HepG2 (cell line): Measurements from ENCODE around the gene NGRN. TPM values are rescaled to one million over a fixed set of nuclear protein-coding genes. Genes with fewer than 3 reads are reported as not detected.
"Not testable (repeated sequence)": the region's sequence is repeated elsewhere in the genome, so short reads cannot be mapped to it uniquely, and the experiment has no call there.

ENCODE experiments used
- ATAC-seq: fragments of 200-7000 bp; cut with Tn5 transposase; 3 replicates; pipeline ENCODE4 v1.9.1; 2020; ENCODE audit warnings: mild to moderate bottlenecking, moderate library complexity
- BruUV-seq: library from RNA; stranded (reverse); fragments of 400-500 nt; replicated peaks from 2 replicates; lab custom pipeline; 2021; lab: Mats Ljungman, UMichigan
- CTCF ChIA-PET: fragments of 300-600 bp; formaldehyde crosslinking; extraction: SDS; loops from one replicate; lab custom pipeline; 2021; ENCODE audit warnings: low total read pairs, inconsistent platforms, low intra/inter-chr PET ratio; lab: Yijun Ruan, JAX
- POLR2A ChIA-PET: fragments of 350-600 bp; sonication (Branson Sonifier 250); formaldehyde crosslinking; loops from one replicate; lab custom pipeline; 2020; ENCODE audit warnings: antibody characterized with exemption, inconsistent platforms; lab: Yijun Ruan, JAX
- DNase-seq: peaks from one replicate; pipeline ENCODE4 v3.0.0-alpha.2; 2015; ENCODE audit warnings: low spot score
- FAIRE-seq: peaks from 3 replicates; lab custom pipeline; 2011; peaks lifted over from hg19 to GRCh38; lab: Jason Lieb, UNC
- H2AFZ ChIP-seq: one replicate; pipeline ENCODE4 v1.6.1; 2011; ENCODE audit warnings: low read length, inconsistent platforms
- H3K27ac ChIP-seq: fragments of 300-600 bp; 3 replicates; pipeline ENCODE4 v1.8.0; 2011; ENCODE audit warnings: mixed run types, mild to moderate bottlenecking, mixed read lengths, low read length, inconsistent platforms; ENCODE audit not compliant: insufficient read depth; ENCODE audit errors: extremely low read length
- H3K27me3 ChIP-seq, 2 experiments: fragments of 200-600 bp in 1 of 2; 2 replicates in 1 of 2; 3 replicates in 1 of 2; pipeline versions ENCODE4 v1.6.0 to v1.8.0; 2011; ENCODE audit warnings: low read length in 2 of 2, mild to moderate bottlenecking in 2 of 2, moderate library complexity in 2 of 2, inconsistent platforms in 1 of 2; ENCODE audit not compliant: insufficient read depth in 2 of 2, control insufficient read depth in 1 of 2
- H3K36me3 ChIP-seq, 2 experiments: fragments of 200-600 bp in 1 of 2; replicated peaks in 1 of 2; 2 replicates in 1 of 2; 3 replicates in 1 of 2; pipeline versions ENCODE4 v1.5.1 to v1.8.0; 2011; ENCODE audit warnings: low read length in 2 of 2, inconsistent platforms in 1 of 2; ENCODE audit not compliant: insufficient read depth in 2 of 2, control insufficient read depth in 1 of 2
- H3K4me1 ChIP-seq: 2 replicates; pipeline ENCODE4 v1.5.1; 2012; ENCODE audit warnings: low read length, inconsistent platforms; ENCODE audit not compliant: insufficient read depth
- H3K4me2 ChIP-seq: 2 replicates; pipeline ENCODE4 v1.6.0; 2011; ENCODE audit warnings: low read depth, low read length, inconsistent platforms
- H3K4me3 ChIP-seq, 3 experiments: fragments of 200-600 bp in 1 of 3; sonication (generic), shearing (Covaris generic) in 1 of 3; replicated peaks in 1 of 3; 2 replicates each; pipeline ENCODE4 v1.5.1; 2011 to 2016; ENCODE audit warnings: low read length in 3 of 3, inconsistent platforms in 2 of 3, low read depth in 2 of 3, mild to moderate bottlenecking in 2 of 3, control low read depth in 1 of 3, mixed read lengths in 1 of 3; ENCODE audit not compliant: insufficient read depth in 1 of 3
- H3K79me2 ChIP-seq: one replicate; pipeline ENCODE4 v1.6.1; 2011; ENCODE audit warnings: low read length, inconsistent platforms; ENCODE audit not compliant: insufficient read depth
- H3K9ac ChIP-seq: 2 replicates; pipeline ENCODE4 v1.6.0; 2011; ENCODE audit warnings: mild to moderate bottlenecking, low read depth, low read length, inconsistent platforms; ENCODE audit not compliant: insufficient read depth
- H3K9me3 ChIP-seq: 2 replicates; pipeline ENCODE4 v1.5.1; 2012; ENCODE audit warnings: mild to moderate bottlenecking, low read length
- H4K20me1 ChIP-seq: 2 replicates; pipeline ENCODE4 v1.6.0; 2011; ENCODE audit warnings: inconsistent platforms, mild to moderate bottlenecking, low read length, moderate library complexity; ENCODE audit not compliant: insufficient read depth
- WGBS: methylation state at CpG from one replicate; pipeline ENCODE4 v1.1.6; 2017; ENCODE audit warnings: low lambda C conversion rate; 5-methylcytosine and 5-hydroxymethylcytosine counted together
- in situ Hi-C: cut with HindIII; loops from 2 replicates; pipeline ENCODE4 v1.10.0; 2017; ENCODE audit warnings: low pct_unique_long_range_greater_than_20kb; ENCODE audit not compliant: extremely low pct_ligation_motif_present
- intact Hi-C: fragments of 100-400 bp; cut with micrococcal nuclease; formaldehyde crosslinking; loops from one replicate; pipeline ENCODE4 v1.10.0; 2022; ENCODE audit not compliant: unreplicated experiment
- polyA plus RNA-seq, 8 experiments: library from polyadenylated mRNA; depleted of rRNA in 3 of 8; stranded (reverse) in 7 of 8; unstranded in 1 of 8; fragments of >200 nt; fragmentation: Illumina TruSeq in 4 of 8; extraction: Trizol in 4 of 8; gene quantifications; 2 replicates each; pipeline versions ENCODE4 v1.2.1 to v1.2.3, GENCODE V29; 2011 to 2016; ENCODE audit warnings: low read depth in 4 of 8, missing spikeins in 1 of 8, mixed read lengths in 1 of 8; ENCODE audit not compliant: insufficient read depth in 1 of 8
- total RNA-seq, 5 experiments: library from RNA; depleted of rRNA; stranded (reverse); fragments of >200 nt; fragmentation: Illumina TruSeq; extraction: Trizol; gene quantifications; 2 replicates each; pipeline ENCODE4 v1.2.3, GENCODE V29; 2016; ENCODE audit warnings: low read depth in 1 of 5
- TF ChIP-seq, protein P1 (sequence below): sonication (generic); formaldehyde crosslinking; IDR thresholded peaks from 2 replicates; pipeline ENCODE4 v1.4.0; 2020; ENCODE audit warnings: missing genetic modification reagents, mild to moderate bottlenecking, borderline replicate concordance

The NGRN gene
- total and polyA plus RNA-seq, 2 of the 13 experiments (the other 11 are each of a cell fraction or from before 2014, with no cell fraction given): 39.8 to 63.7 TPM

DNA sequence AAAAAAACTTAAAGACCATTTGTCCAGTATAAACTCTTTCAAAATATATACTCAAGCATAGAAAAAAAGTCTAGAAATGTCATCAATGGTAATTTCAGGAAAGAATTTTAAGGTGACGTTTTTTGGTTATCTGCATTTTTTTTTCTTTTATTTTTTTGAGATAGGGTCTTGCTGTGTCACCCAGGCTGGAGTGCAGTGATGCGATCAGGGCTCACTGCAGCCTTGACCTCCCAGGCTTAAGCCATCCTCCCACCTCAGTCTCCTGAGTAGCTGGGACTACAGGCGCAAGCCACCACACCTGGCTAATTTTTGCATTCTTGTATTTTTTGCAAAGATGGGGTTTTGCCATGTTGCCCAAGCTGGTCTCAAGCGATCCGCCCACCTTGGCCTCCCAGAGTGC lies 15.3 kb downstream of the NGRN start:
- WGBS: 62% methylated on average over 5 of the region's 5 CpGs
- ATAC-seq: not testable (repeated sequence)

DNA sequence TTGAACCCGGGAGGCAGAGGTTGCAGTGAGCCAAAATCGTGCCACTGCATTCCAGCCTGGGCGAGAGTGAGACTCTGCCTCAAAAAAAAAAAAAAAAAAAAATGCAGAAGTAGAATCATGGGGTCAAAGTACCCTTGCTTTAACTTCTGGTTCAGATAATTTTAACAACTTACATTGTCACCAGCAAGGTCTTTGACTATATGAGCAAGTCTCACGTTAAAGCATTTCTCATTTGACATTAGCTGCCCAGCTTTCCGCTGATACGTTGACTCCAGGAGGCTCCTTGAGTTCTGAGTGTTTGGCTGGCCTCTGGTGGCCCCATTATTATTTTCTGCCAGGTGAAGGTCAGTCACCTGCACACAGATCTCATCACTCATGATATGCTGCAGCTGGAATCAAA lies 16.2 kb downstream of the NGRN start:
- Histone ChIP-seq H2AFZ (peak overlapping the region; percentile 54), H3K4me1 (peaks cover 24% of the 10 kb centered on the region), H3K4me2 (peak overlapping the region; percentile 53)
- CTCF ChIA-PET, ATAC-seq, H3K9ac ChIP-seq, H3K79me2 ChIP-seq, POLR2A ChIA-PET, H4K20me1 ChIP-seq, in situ Hi-C loops, H3K27me3 ChIP-seq, DNase-seq, H3K27ac ChIP-seq, BruUV-seq, intact Hi-C loops, H3K4me3 ChIP-seq, H3K9me3 ChIP-seq, H3K36me3 ChIP-seq: not testable (repeated sequence)
- peak; percentile 21 for FAIRE-seq
- 5% methylated on average over 6 of the region's 6 CpGs for WGBS
- TF ChIP-seq, protein P1, sequence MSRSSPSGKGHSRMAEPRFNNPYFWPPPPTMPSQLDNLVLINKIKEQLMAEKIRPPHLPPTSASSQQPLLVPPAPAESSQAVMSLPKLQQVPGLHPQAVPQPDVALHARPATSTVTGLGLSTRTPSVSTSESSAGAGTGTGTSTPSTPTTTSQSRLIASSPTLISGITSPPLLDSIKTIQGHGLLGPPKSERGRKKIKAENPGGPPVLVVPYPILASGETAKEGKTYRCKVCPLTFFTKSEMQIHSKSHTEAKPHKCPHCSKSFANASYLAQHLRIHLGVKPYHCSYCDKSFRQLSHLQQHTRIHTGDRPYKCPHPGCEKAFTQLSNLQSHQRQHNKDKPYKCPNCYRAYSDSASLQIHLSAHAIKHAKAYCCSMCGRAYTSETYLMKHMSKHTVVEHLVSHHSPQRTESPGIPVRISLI (CRISPR knock-in tag): 0 out of 2 replicates have a peak, but pooled peaks have one; percentile 60
- TF ChIP-seq, all 625 proteins: peak for 1; not testable (repeated sequence) for 624

More for the DNA sequence above, 15.3 kb downstream of the NGRN start:
- H3K4me2 ChIP-seq, H3K79me2 ChIP-seq, H3K4me3 ChIP-seq, H2AFZ ChIP-seq, FAIRE-seq, BruUV-seq, H3K9ac ChIP-seq, H4K20me1 ChIP-seq, CTCF ChIA-PET, H3K36me3 ChIP-seq, DNase-seq, H3K9me3 ChIP-seq, H3K27me3 ChIP-seq, in situ Hi-C loops, intact Hi-C loops, H3K27ac ChIP-seq: not testable (repeated sequence)
- peaks cover 24% of the 10 kb centered on the region for H3K4me1 ChIP-seq
- POLR2A ChIA-PET: interaction anchor here (0.9 kb wide), 1 partner anchor 15 kb away, joined by 4 read pairs; the partner anchor contains the start of gene NGRN
